AG04449 (cell line): ENCODE measurements around the gene APBB1IP.

Experiments
- CTCF ChIA-PET: fragments of 350-600 bp; formaldehyde crosslinking; extraction: SDS; loops from one replicate; lab custom pipeline; 2021; ENCODE audit warnings: antibody characterized with exemption; lab: Yijun Ruan, JAX
- POLR2A ChIA-PET: fragments of 400-600, 350-600 bp; formaldehyde crosslinking; extraction: SDS; loops from one replicate; lab custom pipeline; 2020; ENCODE audit warnings: antibody characterized with exemption, inconsistent platforms; lab: Yijun Ruan, JAX
- DNase-seq: peaks from one replicate; pipeline ENCODE4 v3.0.0-alpha.2; 2010; ENCODE audit warnings: low read depth, low spot score
- H3K4me3 ChIP-seq: 2 replicates; pipeline ENCODE4 v1.5.1; 2011; ENCODE audit warnings: low read depth, mild to moderate bottlenecking, control low read depth, low read length
- TF ChIP-seq, protein P1 (sequence below): IDR thresholded peaks from one replicate; pipeline ENCODE4 v1.5.1; 2011; ENCODE audit warnings: mild to moderate bottlenecking, moderate library complexity, low read length, control low read depth, inconsistent platforms; ENCODE audit not compliant: insufficient read depth; ENCODE audit errors: missing control alignments

The APBB1IP gene

GRCh38 chr10:26423722-26424121 lies 14.4 kb upstream of the APBB1IP start:
- H3K4me3 ChIP-seq, result no peak overlapping the region
- no peak for DNase-seq
- TF ChIP-seq, protein P1, sequence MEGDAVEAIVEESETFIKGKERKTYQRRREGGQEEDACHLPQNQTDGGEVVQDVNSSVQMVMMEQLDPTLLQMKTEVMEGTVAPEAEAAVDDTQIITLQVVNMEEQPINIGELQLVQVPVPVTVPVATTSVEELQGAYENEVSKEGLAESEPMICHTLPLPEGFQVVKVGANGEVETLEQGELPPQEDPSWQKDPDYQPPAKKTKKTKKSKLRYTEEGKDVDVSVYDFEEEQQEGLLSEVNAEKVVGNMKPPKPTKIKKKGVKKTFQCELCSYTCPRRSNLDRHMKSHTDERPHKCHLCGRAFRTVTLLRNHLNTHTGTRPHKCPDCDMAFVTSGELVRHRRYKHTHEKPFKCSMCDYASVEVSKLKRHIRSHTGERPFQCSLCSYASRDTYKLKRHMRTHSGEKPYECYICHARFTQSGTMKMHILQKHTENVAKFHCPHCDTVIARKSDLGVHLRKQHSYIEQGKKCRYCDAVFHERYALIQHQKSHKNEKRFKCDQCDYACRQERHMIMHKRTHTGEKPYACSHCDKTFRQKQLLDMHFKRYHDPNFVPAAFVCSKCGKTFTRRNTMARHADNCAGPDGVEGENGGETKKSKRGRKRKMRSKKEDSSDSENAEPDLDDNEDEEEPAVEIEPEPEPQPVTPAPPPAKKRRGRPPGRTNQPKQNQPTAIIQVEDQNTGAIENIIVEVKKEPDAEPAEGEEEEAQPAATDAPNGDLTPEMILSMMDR, result no peak
- POLR2A ChIA-PET, result no interaction called here
- CTCF ChIA-PET, result no interaction called here

GRCh38 chr10:26430641-26431163 lies 7.4 kb upstream of the APBB1IP start:
- no peak for DNase-seq
- ChIA-PET CTCF (no interaction called here), POLR2A (no interaction called here)
- H3K4me3 ChIP-seq, result no peak overlapping the region
- TF ChIP-seq, protein P1, result no peak

GRCh38 chr10:26432938-26433337 lies 5.2 kb upstream of the APBB1IP start:
- H3K4me3 ChIP-seq, result no peak overlapping the region
- TF ChIP-seq, protein P1, result no peak
- ChIA-PET POLR2A (no interaction called here), CTCF (no interaction called here)
- DNase-seq, result no peak

- ChIA-PET POLR2A (no interaction called here), CTCF (no interaction called here)
These were observed 2.3 kb upstream of the APBB1IP start for GRCh38 chr10:26435852-26436251.

DNA sequence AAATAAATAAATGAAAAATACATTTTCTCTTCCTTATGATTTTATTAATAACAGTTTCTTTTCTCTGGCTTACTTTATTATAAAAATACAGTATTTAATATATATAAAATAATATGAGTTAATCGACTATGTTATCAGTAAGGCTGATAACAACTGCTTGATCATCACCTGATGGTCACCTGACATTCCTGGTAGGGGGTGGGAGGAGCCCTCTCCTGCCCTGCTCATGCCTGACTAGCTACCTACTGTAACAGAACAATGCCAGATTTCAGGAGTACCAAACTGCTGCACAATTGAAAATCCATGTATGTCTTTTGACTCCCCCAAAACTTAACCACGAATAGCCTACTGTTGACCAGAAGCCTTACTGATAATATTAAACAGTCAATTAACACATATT lies 1.3 kb upstream of the APBB1IP start:
- TF ChIP-seq, protein P1, result no peak
- CTCF ChIA-PET, result no interaction called here
- H3K4me3 ChIP-seq, result no peak overlapping the region
- POLR2A ChIA-PET, result no interaction called here
- DNase-seq, result no peak

More at GRCh38 chr10:26435852-26436251, 2.3 kb upstream of the APBB1IP start:
- no peak for DNase-seq
- TF ChIP-seq, protein P1, result no peak
- H3K4me3 ChIP-seq, result no peak overlapping the region

GRCh38 chr10:26438534-26439341 lies 597 bp downstream of the APBB1IP start:
- POLR2A ChIA-PET, result no interaction called here
- DNase-seq, result no peak
- TF ChIP-seq, protein P1, result no peak
- H3K4me3 ChIP-seq, result no peak overlapping the region
- CTCF ChIA-PET, result no interaction called here
